Left forelimb (tissue), 1 donor: ENCODE measurements around the gene CASZ1.

Experiments
- DNase-seq: peaks from one replicate; pipeline ENCODE4 v3.0.0-alpha.2; 2018; ENCODE audit warnings: low spot score

The CASZ1 gene

GRCh38 chr1:10728595-10729410, 67.6 kb downstream of the CASZ1 start:
- no peak for DNase-seq

GRCh38 chr1:10727751-10728232, 68.7 kb downstream of the CASZ1 start:
- no peak for DNase-seq

GRCh38 chr1:10726355-10726754, 70.1 kb downstream of the CASZ1 start:
- no peak for DNase-seq

GRCh38 chr1:10724948-10725847, 71.2 kb downstream of the CASZ1 start:
- DNase-seq: peak; percentile 72

GRCh38 chr1:10724511-10724910, 71.9 kb downstream of the CASZ1 start:
- DNase-seq: no peak

GRCh38 chr1:10724052-10724494, 72.4 kb downstream of the CASZ1 start:
- no peak for DNase-seq

GRCh38 chr1:10723317-10723716, 73.1 kb downstream of the CASZ1 start:
- no peak for DNase-seq

- DNase-seq: no peak
These were observed 73.6 kb downstream of the CASZ1 start for GRCh38 chr1:10722803-10723202.

- DNase-seq: no peak
These were observed 74.8 kb downstream of the CASZ1 start for GRCh38 chr1:10721381-10722321.

GRCh38 chr1:10720635-10721034, 75.8 kb downstream of the CASZ1 start:
- DNase-seq: no peak

- no peak for DNase-seq
These were observed 78.4 kb downstream of the CASZ1 start for GRCh38 chr1:10718083-10718415.

- no peak for DNase-seq
These were observed 79.0 kb downstream of the CASZ1 start for GRCh38 chr1:10717296-10718082.

- DNase-seq: no peak
These were observed 79.6 kb downstream of the CASZ1 start for GRCh38 chr1:10716840-10717239.

GRCh38 chr1:10714337-10715114, 81.9 kb downstream of the CASZ1 start:
- no peak for DNase-seq

- no peak for DNase-seq
These were observed 82.8 kb downstream of the CASZ1 start for GRCh38 chr1:10713614-10714013.

GRCh38 chr1:10712568-10713362, 83.7 kb downstream of the CASZ1 start:
- DNase-seq: no peak

- no peak for DNase-seq
These were observed 86.0 kb downstream of the CASZ1 start for GRCh38 chr1:10710489-10710888.

- DNase-seq: no peak
These were observed 86.8 kb downstream of the CASZ1 start for GRCh38 chr1:10709646-10710045.

- DNase-seq: no peak
These were observed 87.3 kb downstream of the CASZ1 start for GRCh38 chr1:10709165-10709564.
